HG03097 (cell line): Measurements from ENCODE around the gene TMED7.

ENCODE experiments used
- ATAC-seq: cut with Tn5 transposase; IDR thresholded peaks from one replicate; pipeline ENCODE4 v1.9.1; 2021; ENCODE audit not compliant: unreplicated experiment, low FRiP score

TMED7 gene

DNA sequence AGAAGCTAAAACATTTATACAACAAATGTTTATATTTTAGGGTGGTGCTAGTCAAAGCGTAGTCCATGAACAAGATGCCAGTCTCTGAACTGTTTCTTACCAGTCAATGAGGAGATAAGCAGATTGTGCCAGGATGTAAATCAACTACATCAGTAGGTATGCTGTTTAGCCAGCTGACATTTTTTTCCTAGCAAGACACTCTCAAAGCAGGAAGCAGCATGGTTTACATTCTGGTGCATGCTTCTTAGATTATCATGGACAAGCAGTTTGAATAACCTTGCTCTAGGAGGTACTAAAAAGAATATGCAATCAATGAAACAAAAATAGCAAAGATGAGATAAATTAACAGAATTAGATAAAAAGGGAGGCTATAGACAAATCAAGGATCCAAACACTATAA lies 40.6 kb downstream of the TMED7 start:
- no peak for ATAC-seq

GRCh38 chr5:115584501-115584900 lies 41.3 kb downstream of the TMED7 start:
- ATAC-seq, result no peak

- ATAC-seq, result no peak
These were observed 42.4 kb downstream of the TMED7 start for GRCh38 chr5:115583474-115583873.

DNA sequence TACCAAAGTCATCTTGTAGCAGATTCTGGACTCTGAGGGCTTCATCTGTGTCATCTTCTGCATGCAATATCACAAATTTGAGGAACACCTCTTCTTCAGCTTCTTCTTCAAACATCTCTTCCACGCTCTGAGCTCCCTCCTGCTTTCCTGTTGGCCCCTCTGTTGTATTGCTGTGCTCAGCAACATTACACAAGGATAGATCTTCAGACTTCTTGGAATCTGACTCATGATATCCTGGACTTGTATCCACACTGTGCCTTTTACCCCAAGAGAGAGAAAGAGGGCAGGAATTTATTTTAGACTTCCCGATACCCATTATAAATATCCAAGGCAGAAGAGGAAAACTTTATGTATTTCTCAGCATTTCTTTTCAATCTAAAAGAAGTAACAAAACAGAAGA lies 44.9 kb downstream of the TMED7 start:
- no peak for ATAC-seq

- ATAC-seq, result peak; percentile 68
These were observed 46.1 kb downstream of the TMED7 start for GRCh38 chr5:115579747-115580173.

DNA sequence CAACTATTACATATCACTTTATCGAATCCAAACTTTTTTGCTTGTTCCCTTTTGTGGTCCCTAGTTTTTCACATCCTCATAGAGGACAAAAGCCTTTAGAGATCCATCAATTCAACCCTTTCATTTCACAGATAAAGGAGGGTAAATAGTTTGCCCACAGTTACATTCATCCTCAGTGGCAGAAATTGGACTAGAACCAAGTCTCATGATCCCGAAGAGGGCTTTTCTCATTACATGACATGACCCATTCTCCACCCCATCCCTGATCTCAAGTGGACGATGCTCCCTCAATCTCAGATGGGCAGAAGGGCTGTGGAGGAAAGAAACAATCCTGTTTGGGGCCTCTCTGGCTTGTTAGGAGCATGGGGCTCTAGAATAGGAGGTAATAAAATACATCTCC lies 46.6 kb downstream of the TMED7 start:
- no peak for ATAC-seq

GRCh38 chr5:115578657-115579056 lies 47.2 kb downstream of the TMED7 start:
- ATAC-seq, result peak; percentile 51

DNA sequence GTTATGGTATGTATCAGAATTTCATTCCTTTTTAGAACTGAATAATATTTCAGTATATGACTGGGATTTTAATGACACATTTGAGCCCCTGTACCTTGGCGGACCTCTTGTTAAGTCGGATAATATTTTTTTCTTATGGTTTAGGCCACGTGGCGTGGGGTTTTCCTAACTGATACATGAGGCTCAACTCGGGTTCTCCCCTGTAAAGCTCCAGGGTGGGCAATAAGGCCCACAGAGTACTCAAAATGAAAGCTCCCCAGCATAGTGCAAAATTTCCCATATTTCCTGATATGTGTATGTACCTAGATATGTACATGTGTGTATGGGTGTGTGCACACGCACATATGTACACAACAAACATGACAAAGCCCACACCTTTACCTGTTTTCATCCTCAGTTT lies 48.1 kb downstream of the TMED7 start:
- ATAC-seq, result no peak

DNA sequence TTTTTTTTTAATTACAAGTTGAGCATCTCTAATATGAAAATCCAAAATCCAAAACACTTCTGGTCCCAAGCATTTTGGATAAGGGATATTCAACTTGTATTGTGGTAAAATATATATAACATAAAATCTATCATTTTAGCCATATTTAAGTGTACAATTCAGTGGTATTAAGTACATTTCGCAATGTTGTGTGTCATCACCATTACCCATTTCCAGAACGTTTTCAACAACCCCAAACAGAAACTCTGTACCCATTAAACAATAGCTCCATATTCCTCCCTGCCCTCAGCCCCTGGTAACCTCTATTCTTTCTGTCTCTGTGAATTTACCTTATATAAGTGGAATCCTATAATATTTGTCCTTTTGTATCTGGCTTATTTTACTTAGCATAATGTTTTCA lies 48.5 kb downstream of the TMED7 start:
- no peak for ATAC-seq

- no peak for ATAC-seq
These were observed 50.4 kb downstream of the TMED7 start for GRCh38 chr5:115575167-115576070.

GRCh38 chr5:115573133-115573532 lies 52.7 kb downstream of the TMED7 start:
- ATAC-seq, result no peak

DNA sequence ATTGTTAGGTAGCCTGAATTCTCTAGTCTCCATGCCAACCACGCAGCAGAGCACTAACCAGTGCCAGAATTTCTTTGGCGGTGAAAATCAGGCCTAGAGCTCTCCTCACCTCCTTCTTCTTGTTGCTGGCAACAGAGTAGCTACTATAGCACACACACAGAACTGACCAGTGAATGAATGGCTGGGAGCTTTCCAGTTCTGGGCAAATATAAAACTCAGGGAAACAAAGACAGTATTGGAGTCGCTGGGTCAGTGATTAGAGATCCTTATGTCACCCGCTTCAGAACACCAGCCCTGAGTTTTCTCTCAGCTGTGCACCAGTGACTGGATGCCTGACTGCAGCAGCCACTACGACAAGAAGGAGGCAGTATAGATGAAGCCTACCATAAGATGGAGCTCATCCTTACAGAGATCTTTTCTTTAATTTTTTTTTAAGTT lies 54.4 kb downstream of the TMED7 start:
- no peak for ATAC-seq

DNA sequence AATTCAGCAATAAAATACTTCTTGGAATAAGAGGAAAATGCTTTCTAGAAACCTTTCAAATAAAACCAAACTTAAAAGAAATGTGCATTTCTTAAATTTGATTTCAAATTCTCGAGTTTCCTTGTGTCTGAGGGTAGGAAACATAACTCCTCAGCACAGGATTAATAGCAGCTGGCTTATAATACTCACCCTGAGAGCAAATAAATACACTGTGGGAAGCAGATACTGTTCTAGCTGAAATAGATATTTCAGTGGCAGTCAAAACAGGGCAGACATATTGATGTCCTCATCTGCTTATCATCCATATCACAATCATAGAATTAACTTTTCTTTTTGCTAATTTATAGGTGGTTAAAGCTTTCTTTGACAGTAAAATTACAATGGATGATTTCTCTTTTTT lies 57.2 kb downstream of the TMED7 start:
- no peak for ATAC-seq

GRCh38 chr5:115565233-115565632 lies 60.6 kb downstream of the TMED7 start:
- no peak for ATAC-seq
